GM21447 (cell line): Measurements from ENCODE around the gene HOGA1.

Experiments
- ATAC-seq: cut with Tn5 transposase; IDR thresholded peaks from one replicate; pipeline ENCODE4 v1.9.1; 2021; ENCODE audit not compliant: unreplicated experiment

The HOGA1 gene

GRCh38 chr10:97584060-97584797 is at the start of gene HOGA1:
HOGA1 (plus strand) TSS chr10:97584389; CDS start chr10:97584704, 315 bp downstream.
- peak; percentile 62 for ATAC-seq

GRCh38 chr10:97534746-97535367 is 49.3 kb upstream of the HOGA1 start:
- no peak for ATAC-seq

GRCh38 chr10:97537186-97537869 is 46.9 kb upstream of the HOGA1 start:
- no peak for ATAC-seq

GRCh38 chr10:97538411-97538810 is 45.8 kb upstream of the HOGA1 start:
- no peak for ATAC-seq

- no peak for ATAC-seq
Observed at GRCh38 chr10:97538839-97539238, 45.4 kb upstream of the HOGA1 start.

GRCh38 chr10:97539523-97540200 is 44.5 kb upstream of the HOGA1 start:
- no peak for ATAC-seq

- ATAC-seq: no peak
Observed at GRCh38 chr10:97540669-97541500, 43.3 kb upstream of the HOGA1 start.

- ATAC-seq: no peak
Observed at GRCh38 chr10:97542169-97543024, 41.8 kb upstream of the HOGA1 start.

GRCh38 chr10:97543025-97543546 is 41.1 kb upstream of the HOGA1 start:
- ATAC-seq: no peak

- no peak for ATAC-seq
Observed at GRCh38 chr10:97546456-97547270, 37.5 kb upstream of the HOGA1 start.

- no peak for ATAC-seq
Observed at GRCh38 chr10:97547271-97547600, 37.0 kb upstream of the HOGA1 start.

- no peak for ATAC-seq
Observed at GRCh38 chr10:97547962-97548361, 36.2 kb upstream of the HOGA1 start.

- no peak for ATAC-seq
Observed at GRCh38 chr10:97548828-97549455, 35.2 kb upstream of the HOGA1 start.

GRCh38 chr10:97549587-97550322 is 34.4 kb upstream of the HOGA1 start:
- no peak for ATAC-seq

GRCh38 chr10:97550336-97551149 is 33.6 kb upstream of the HOGA1 start:
- ATAC-seq: no peak

- ATAC-seq: no peak
Observed at GRCh38 chr10:97551271-97551670, 32.9 kb upstream of the HOGA1 start.

GRCh38 chr10:97553575-97554031 is 30.6 kb upstream of the HOGA1 start:
- peak; percentile 81 for ATAC-seq
